DND-41 (cell line): ENCODE data around the gene FAM53A.

ENCODE experiments used
- ATAC-seq: fragments of 200-7000 bp; cut with Tn5 transposase; 3 replicates; pipeline ENCODE4 v1.9.1; 2021; ENCODE audit warnings: low read depth; ENCODE audit not compliant: insufficient read depth
- DNase-seq: peaks from one replicate; pipeline ENCODE4 v3.0.0-alpha.2; 2020
- H2AFZ ChIP-seq: 2 replicates; pipeline ENCODE4 v1.6.0; 2012; ENCODE audit warnings: low read depth, low read length
- H3K27ac ChIP-seq: 2 replicates; pipeline ENCODE4 v1.5.1; 2012; ENCODE audit warnings: low read length, inconsistent platforms
- H3K27me3 ChIP-seq: fragments of 200-600 bp; sonication (generic); 2 replicates; pipeline ENCODE4 v1.6.0; 2012; ENCODE audit warnings: low read length, mild to moderate bottlenecking, inconsistent platforms; ENCODE audit not compliant: insufficient read depth, poor library complexity
- H3K36me3 ChIP-seq: 2 replicates; pipeline ENCODE4 v1.5.1; 2012; ENCODE audit warnings: low read length, inconsistent platforms; ENCODE audit not compliant: insufficient read depth
- H3K4me1 ChIP-seq: 2 replicates; pipeline ENCODE4 v1.5.1; 2012; ENCODE audit warnings: mild to moderate bottlenecking, low read length; ENCODE audit not compliant: insufficient read depth
- H3K4me2 ChIP-seq: 2 replicates; pipeline ENCODE4 v1.6.0; 2012; ENCODE audit warnings: mild to moderate bottlenecking, moderate library complexity, low read length, inconsistent platforms; ENCODE audit not compliant: insufficient read depth
- H3K4me3 ChIP-seq, 2 experiments: fragments of 200-600 bp in 1 of 2; shearing (Covaris generic) in 1 of 2; 2 replicates each; pipeline ENCODE4 v1.5.1; 2012 to 2016; ENCODE audit warnings: inconsistent platforms in 2 of 2, low read length in 2 of 2, mild to moderate bottlenecking in 2 of 2, low read depth in 1 of 2, moderate library complexity in 1 of 2
- H3K79me2 ChIP-seq: 2 replicates; pipeline ENCODE4 v1.6.0; 2012; ENCODE audit warnings: low read length, inconsistent platforms; ENCODE audit not compliant: insufficient read depth
- H3K9ac ChIP-seq: 2 replicates; pipeline ENCODE4 v1.6.0; 2012; ENCODE audit warnings: low read depth, mild to moderate bottlenecking, inconsistent platforms, low read length, moderate library complexity
- H3K9me3 ChIP-seq: 2 replicates; pipeline ENCODE4 v1.5.1; 2012; ENCODE audit warnings: low read length, moderate library complexity, mild to moderate bottlenecking, inconsistent platforms; ENCODE audit not compliant: insufficient read depth, severe bottlenecking
- H4K20me1 ChIP-seq: 2 replicates; pipeline ENCODE4 v1.6.0; 2012; ENCODE audit warnings: low read length; ENCODE audit not compliant: insufficient read depth
- CTCF ChIP-seq: IDR thresholded peaks from 2 replicates; pipeline ENCODE4 v1.5.1; 2012; ENCODE audit warnings: borderline replicate concordance, low read length, moderate library complexity, mild to moderate bottlenecking; ENCODE audit not compliant: poor library complexity, severe bottlenecking; ENCODE audit errors: extremely low read depth
- EZH2 ChIP-seq: IDR thresholded peaks from 3 replicates; pipeline ENCODE4 v1.6.1; 2012; ENCODE audit warnings: borderline replicate concordance, low read depth, mild to moderate bottlenecking, moderate library complexity, low read length, inconsistent platforms; ENCODE audit not compliant: severe bottlenecking

FAM53A gene

DNA sequence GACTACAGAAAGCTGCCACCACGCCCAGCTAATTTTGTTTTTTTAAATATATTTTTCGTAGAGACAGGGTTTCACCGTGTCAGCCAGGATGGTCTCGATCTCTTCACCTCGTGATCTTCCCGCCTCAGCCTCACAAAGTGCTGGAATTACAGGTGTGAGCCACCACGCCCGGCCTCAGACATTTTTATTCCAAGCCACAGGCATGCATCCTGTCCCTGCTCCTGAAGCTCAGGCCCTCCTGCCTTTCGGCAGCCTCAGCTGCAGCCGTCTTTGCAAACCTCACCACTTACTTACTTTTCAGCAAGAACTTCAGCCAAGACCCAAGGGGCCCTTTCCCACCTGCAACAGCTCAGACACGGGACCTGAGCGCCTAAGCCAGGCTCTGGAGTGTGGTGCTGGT is 26.0 kb downstream of the FAM53A start:
- Histone ChIP-seq H3K4me1 (no peaks in the 10 kb centered on the region), H3K4me3 (no peak overlapping the region), H3K9me3 (no peaks in the 10 kb centered on the region), H3K9ac (no peak overlapping the region), H3K79me2 (no peaks in the 10 kb centered on the region), H3K36me3 (no peaks in the 10 kb centered on the region), H3K27me3 (no peaks in the 10 kb centered on the region), H3K27ac (no peak overlapping the region), H2AFZ (no peak overlapping the region), H3K4me2 (no peak overlapping the region), H4K20me1 (no peaks in the 10 kb centered on the region)
- no peak for ATAC-seq
- no peak for TF ChIP-seq EZH2
- no peak for TF ChIP-seq CTCF
- DNase-seq, result no peak

GRCh38 chr4:1656986-1657385 is 27.1 kb downstream of the FAM53A start:
- no peak overlapping the region for H3K9ac ChIP-seq
- H3K79me2 ChIP-seq, result no peaks in the 10 kb centered on the region
- no peak for TF ChIP-seq CTCF
- TF ChIP-seq EZH2, result no peak
- no peak overlapping the region for H3K4me2 ChIP-seq
- H3K4me3 ChIP-seq, result no peak overlapping the region
- H3K4me1 ChIP-seq, result no peaks in the 10 kb centered on the region
- no peak overlapping the region for H3K27ac ChIP-seq
- no peak overlapping the region for H2AFZ ChIP-seq
- no peaks in the 10 kb centered on the region for H3K36me3 ChIP-seq
- no peaks in the 10 kb centered on the region for H3K9me3 ChIP-seq
- no peaks in the 10 kb centered on the region for H3K27me3 ChIP-seq
- no peaks in the 10 kb centered on the region for H4K20me1 ChIP-seq
- ATAC-seq (no peak), DNase-seq (no peak)

- no peaks in the 10 kb centered on the region for H3K36me3 ChIP-seq
- DNase-seq, result no peak
- H3K9ac ChIP-seq, result no peak overlapping the region
Observed at GRCh38 chr4:1656132-1656531, 28.0 kb downstream of the FAM53A start.

More at GRCh38 chr4:1656132-1656531, 28.0 kb downstream of the FAM53A start:
- Histone ChIP-seq H3K27me3 (no peaks in the 10 kb centered on the region), H4K20me1 (no peaks in the 10 kb centered on the region), H3K4me1 (no peaks in the 10 kb centered on the region), H3K79me2 (no peaks in the 10 kb centered on the region), H3K9me3 (no peaks in the 10 kb centered on the region), H3K4me3 (no peak overlapping the region), H3K27ac (no peak overlapping the region), H3K4me2 (no peak overlapping the region), H2AFZ (no peak overlapping the region)
- ATAC-seq, result no peak
- TF ChIP-seq CTCF, result no peak
- TF ChIP-seq EZH2, result no peak
